Left ventricle myocardium inferior (tissue), 1 donor: Measurements from ENCODE around the gene INKA2. TPM values are rescaled to one million over a fixed set of nuclear protein-coding genes. Genes with fewer than 3 reads are reported as not detected.

Experiments
- DNase-seq: peaks from one replicate; pipeline ENCODE4 v3.0.0-alpha.2; 2020
- H3K27ac ChIP-seq: fragments of 200-600 bp; replicated peaks from 2 replicates; pipeline ENCODE4 v1.8.0; 2021
- H3K27me3 ChIP-seq: fragments of 200-600 bp; 2 replicates; pipeline ENCODE4 v1.8.0; 2021; ENCODE audit warnings: low read depth
- H3K36me3 ChIP-seq: fragments of 200-600 bp; 2 replicates; pipeline ENCODE4 v1.8.0; 2021
- H3K4me1 ChIP-seq: fragments of 200-600 bp; 2 replicates; pipeline ENCODE4 v1.8.0; 2021
- H3K4me3 ChIP-seq: fragments of 200-600 bp; 2 replicates; pipeline ENCODE4 v1.8.0; 2021; ENCODE audit warnings: mild to moderate bottlenecking, moderate library complexity
- H3K9me3 ChIP-seq: fragments of 200-600 bp; replicated peaks from 2 replicates; pipeline ENCODE4 v1.8.0; 2021
- CTCF ChIP-seq: fragments of 200-600 bp; IDR thresholded peaks from 2 replicates; pipeline ENCODE4 v1.8.0; 2021; ENCODE audit warnings: antibody characterized with exemption, mild to moderate bottlenecking, borderline replicate concordance
- intact Hi-C: fragments of 100-400 bp; cut with micrococcal nuclease; formaldehyde crosslinking; loops from one replicate; pipeline ENCODE4 v1.11.0; 2022
- total RNA-seq: library from RNA; stranded (reverse); fragmentation: NEBNext Ultra II Directional; extraction: Animal tissue kit (Norgen Biotek cat#: 25700); gene quantifications from one replicate; pipeline ENCODE4 v1.2.1, GENCODE V29; 2021
- donor health status: DM: no; HTN: yes; CAD: no; lungs with severe emphysema.

The INKA2 gene
- total RNA-seq, 1 donor from 2014 or later: 24.3 TPM

- intact Hi-C loops: no loop called here
- peak overlapping the region; percentile 88 for H3K27ac ChIP-seq
- H3K9me3 ChIP-seq: no peaks in the 10 kb centered on the region
- no peak overlapping the region for H3K4me3 ChIP-seq
- peaks cover 63% of the 10 kb centered on the region for H3K4me1 ChIP-seq
- no peak for TF ChIP-seq CTCF
- H3K27me3 ChIP-seq: no peaks in the 10 kb centered on the region
- DNase-seq: peak; percentile 69
- peaks cover 5% of the 10 kb centered on the region for H3K36me3 ChIP-seq
Observed at GRCh38 chr1:111720274-111720976, 18.8 kb downstream of the INKA2 start.

- Histone ChIP-seq H3K4me3 (no peak overlapping the region), H3K36me3 (peaks cover 5% of the 10 kb centered on the region), H3K27ac (peak overlapping the region; percentile 88), H3K9me3 (no peaks in the 10 kb centered on the region), H3K4me1 (peaks cover 56% of the 10 kb centered on the region), H3K27me3 (no peaks in the 10 kb centered on the region)
- TF ChIP-seq CTCF: no peak
- intact Hi-C loops: no loop called here
- peak; percentile 65 for DNase-seq
Observed at GRCh38 chr1:111719674-111720132, 19.5 kb downstream of the INKA2 start.

DNA sequence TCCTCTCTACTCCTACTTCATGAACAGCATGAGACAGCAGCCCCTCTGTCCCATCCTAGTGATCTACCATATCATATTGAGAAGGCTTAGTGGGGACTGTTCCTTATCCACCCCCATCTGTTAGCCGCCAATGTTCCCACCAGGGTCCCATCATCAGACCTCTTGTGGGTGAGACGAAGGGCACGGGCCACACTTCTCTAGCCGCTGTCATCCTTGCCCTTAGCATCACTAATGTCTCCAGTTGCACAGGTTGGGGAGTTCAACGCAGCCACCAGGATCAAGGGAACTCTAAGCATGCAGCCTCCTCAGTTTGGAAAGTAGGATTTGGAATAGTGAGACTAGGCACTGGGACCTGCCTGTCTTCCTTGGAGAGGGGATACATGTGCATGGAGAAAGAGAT, 20.1 kb downstream of the INKA2 start:
- Histone ChIP-seq H3K27me3 (no peaks in the 10 kb centered on the region), H3K36me3 (peaks cover 5% of the 10 kb centered on the region), H3K27ac (peak overlapping the region; percentile 88), H3K4me1 (peaks cover 52% of the 10 kb centered on the region), H3K9me3 (no peaks in the 10 kb centered on the region), H3K4me3 (no peak overlapping the region)
- no peak for TF ChIP-seq CTCF
- intact Hi-C loops: no loop called here
- DNase-seq: no peak

- Histone ChIP-seq H3K36me3 (peaks cover 12% of the 10 kb centered on the region), H3K9me3 (no peaks in the 10 kb centered on the region), H3K27ac (no peak overlapping the region), H3K27me3 (no peaks in the 10 kb centered on the region), H3K4me3 (no peak overlapping the region), H3K4me1 (peaks cover 35% of the 10 kb centered on the region)
- TF ChIP-seq CTCF: no peak
- intact Hi-C loops: no loop called here
- DNase-seq: no peak
Observed at GRCh38 chr1:111717450-111717849, 21.7 kb downstream of the INKA2 start.

GRCh38 chr1:111716333-111716732, 22.9 kb downstream of the INKA2 start:
- DNase-seq: no peak
- H3K4me3 ChIP-seq: no peak overlapping the region
- TF ChIP-seq CTCF: no peak
- H3K36me3 ChIP-seq: peaks cover 18% of the 10 kb centered on the region
- H3K9me3 ChIP-seq: no peaks in the 10 kb centered on the region
- intact Hi-C loops: no loop called here
- no peaks in the 10 kb centered on the region for H3K27me3 ChIP-seq
- H3K27ac ChIP-seq: no peak overlapping the region
- H3K4me1 ChIP-seq: peaks cover 25% of the 10 kb centered on the region
